ENCODE results near the gene SYCN. TPM values are rescaled to one million over a fixed set of nuclear protein-coding genes. Genes with fewer than 3 reads are reported as not detected.

SYCN gene
- total and polyA plus RNA-seq, 2 of the 8 experiments (the other 6 are each of a cell fraction or from before 2014, with no cell fraction given): not detected

DNA sequence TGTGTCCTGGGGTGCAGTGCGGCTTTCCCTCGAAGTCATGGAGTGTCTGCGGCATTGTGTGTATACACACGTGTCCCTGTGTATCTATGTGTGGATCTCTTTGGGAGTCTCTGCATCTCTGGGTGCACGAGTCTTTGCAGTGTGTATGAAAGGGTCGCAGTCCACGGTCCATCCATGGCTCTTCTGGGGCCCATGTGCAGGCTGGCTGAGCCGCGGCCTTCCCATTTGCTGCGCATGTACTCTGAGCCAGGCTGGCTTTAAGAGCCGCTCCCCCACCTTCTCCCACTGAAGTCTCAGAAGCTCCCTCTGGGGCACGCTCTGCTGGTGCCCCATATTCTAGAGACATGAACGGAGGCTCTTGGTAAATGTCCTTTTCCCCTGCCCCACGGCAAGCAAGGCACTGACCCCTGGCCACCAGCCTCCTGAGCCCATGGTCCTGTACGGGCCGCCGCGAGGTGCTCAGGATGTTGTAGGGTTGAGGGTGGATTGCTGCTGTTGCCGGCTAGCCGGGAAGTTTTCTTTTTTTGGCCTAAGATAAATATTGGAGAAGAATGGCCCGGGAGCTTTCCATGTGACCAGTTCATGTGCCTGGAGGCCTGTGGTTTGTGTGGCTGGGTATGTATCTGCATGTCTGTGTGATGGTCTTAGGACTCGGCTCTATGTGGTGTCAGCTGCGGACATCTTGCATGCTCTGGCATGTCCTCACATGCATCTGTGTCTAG, 46.6 kb downstream of the SYCN start (continued):
- TF ChIP-seq SIX5 (IDR thresholded peaks at IDR 0.05; ENCODE audit: low read depth, low read length): no peak
- TF ChIP-seq SIN3A (conservative IDR thresholded peaks at IDR 0.05 in 1 of 2, IDR thresholded peaks at IDR 0.05 in 1 of 2; ENCODE audit: low read depth in 1 of 2, low read length in 2 of 2): no peak
- TF ChIP-seq EGR1 (IDR thresholded peaks at IDR 0.05; ENCODE audit: borderline replicate concordance, low read depth, low read length): no peak
- no peak for TF ChIP-seq GTF2F1 (IDR thresholded peaks at IDR 0.05; ENCODE audit: borderline replicate concordance, low read depth, low read length)
- no peak for TF ChIP-seq POLR2AphosphoS5 (IDR thresholded peaks at IDR 0.05; ENCODE audit: low read depth, low read length)
- no peak for TF ChIP-seq TBP (IDR thresholded peaks at IDR 0.05; ENCODE audit: low read depth, low read length)

Measured in H1 (cell line).